Measurements from ENCODE around the gene TMEM184A. TPM values are rescaled to one million over a fixed set of nuclear protein-coding genes. Genes with fewer than 3 reads are reported as not detected.

Gene TMEM184A
- total RNA-seq, 4 donors from 2014 or later, result 0.66 to 2.5 TPM; not detected in 2

DNA sequence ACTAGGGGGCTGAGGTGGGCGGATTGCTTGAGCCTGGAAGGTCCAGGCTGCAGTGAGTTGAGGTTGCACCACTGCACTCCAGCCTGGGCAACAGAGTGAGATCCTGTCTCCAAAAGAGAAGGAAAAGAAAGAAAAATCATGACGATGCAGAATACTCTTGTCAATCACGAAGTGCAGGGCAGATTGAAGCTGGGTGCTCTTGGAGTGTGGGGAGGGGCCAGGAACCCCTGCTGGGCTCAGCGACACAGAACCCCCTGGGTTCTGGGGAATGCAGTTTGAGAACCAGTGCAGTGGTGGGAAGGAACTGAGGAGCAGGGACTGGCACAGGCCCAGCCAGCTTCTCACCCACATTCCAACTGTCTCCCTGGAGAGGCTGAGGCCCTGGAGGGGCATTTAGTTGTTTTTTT, 41.0 kb downstream of the TMEM184A start:
- Histone ChIP-seq H3K4me3 (no peak overlapping the region), H3K36me3 (no peaks in the 10 kb centered on the region), H3K9me3 (peaks cover 0 to 6% (median 0%) of the 10 kb centered on the region in 4 donors), H3K27me3 (peaks cover 0 to 13% of the 10 kb centered on the region in 2 donors), H3K27ac (no peak overlapping the region), H3K4me1 (peaks cover 0 to 11% (median 7%) of the 10 kb centered on the region in 4 donors)
- TF ChIP-seq EP300 (IDR thresholded peaks at IDR 0.05), result no peak
- TF ChIP-seq, protein P1, sequence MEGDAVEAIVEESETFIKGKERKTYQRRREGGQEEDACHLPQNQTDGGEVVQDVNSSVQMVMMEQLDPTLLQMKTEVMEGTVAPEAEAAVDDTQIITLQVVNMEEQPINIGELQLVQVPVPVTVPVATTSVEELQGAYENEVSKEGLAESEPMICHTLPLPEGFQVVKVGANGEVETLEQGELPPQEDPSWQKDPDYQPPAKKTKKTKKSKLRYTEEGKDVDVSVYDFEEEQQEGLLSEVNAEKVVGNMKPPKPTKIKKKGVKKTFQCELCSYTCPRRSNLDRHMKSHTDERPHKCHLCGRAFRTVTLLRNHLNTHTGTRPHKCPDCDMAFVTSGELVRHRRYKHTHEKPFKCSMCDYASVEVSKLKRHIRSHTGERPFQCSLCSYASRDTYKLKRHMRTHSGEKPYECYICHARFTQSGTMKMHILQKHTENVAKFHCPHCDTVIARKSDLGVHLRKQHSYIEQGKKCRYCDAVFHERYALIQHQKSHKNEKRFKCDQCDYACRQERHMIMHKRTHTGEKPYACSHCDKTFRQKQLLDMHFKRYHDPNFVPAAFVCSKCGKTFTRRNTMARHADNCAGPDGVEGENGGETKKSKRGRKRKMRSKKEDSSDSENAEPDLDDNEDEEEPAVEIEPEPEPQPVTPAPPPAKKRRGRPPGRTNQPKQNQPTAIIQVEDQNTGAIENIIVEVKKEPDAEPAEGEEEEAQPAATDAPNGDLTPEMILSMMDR (IDR thresholded peaks at IDR 0.05), result no peak
- TF ChIP-seq POLR2A (IDR thresholded peaks at IDR 0.05), result no peak
- no peak for DNase-seq (ENCODE audit: low spot score in 2 of 2)
- WGBS, 2 donors, result 69 to 71% methylated on average over 4 of the region's 4 CpGs

DNA sequence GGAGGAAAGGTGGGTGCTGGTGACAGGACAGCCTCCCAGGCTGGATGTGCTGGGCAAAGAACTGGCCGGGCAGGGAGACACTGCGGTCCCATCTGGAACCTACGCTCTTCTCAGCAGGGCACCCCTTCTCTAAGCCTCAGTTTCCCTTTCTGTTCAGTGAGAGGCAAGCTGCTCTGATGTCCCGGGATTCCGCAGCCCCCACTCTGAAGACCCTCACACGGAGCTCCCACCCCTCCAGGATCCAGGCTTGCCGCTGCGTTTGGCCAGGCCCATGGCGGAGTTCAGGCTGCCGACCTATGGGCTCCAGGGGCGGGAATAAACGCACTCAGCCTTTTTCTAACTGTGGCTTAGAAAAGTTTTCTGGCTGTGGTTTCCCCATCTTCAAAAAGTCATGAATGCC, 41.6 kb downstream of the TMEM184A start:
- TF ChIP-seq EP300 (IDR thresholded peaks at IDR 0.05) (no peak), POLR2A (IDR thresholded peaks at IDR 0.05) (no peak)
- TF ChIP-seq, protein P1 (IDR thresholded peaks at IDR 0.05), result no peak

DNA sequence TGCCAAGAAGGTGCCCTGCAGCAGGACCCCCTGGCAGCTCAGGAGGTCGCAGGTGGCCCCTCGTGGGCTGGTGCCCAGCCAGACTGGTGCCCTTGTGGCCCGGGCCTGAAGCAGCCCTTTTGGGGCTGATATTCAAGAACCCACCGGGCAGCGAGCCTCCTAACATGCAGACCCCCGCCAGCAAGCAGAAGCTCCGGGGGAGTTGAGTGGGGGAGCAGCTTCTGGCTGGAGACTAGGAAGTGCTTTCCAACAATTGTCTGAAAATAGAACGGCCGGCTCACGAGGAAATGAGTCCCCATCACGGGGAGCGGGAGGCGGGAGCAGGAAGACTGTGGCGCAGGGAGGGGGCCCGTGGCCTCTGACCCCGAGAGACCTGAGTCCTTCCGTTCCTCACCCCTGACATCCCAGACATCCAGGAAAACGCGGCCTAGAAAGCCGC, 42.3 kb downstream of the TMEM184A start:
- peak in 1 of 2 donors; percentile 48 for DNase-seq (ENCODE audit: low spot score in 2 of 2)
- peak overlapping the region in 2 of 4 donors; percentile 20 to 28 for H3K4me3 ChIP-seq
- H3K4me1 ChIP-seq, result peaks cover 0 to 11% (median 7%) of the 10 kb centered on the region in 4 donors
- WGBS, 2 donors, result 15 to 22% methylated on average over 15 to 20 of the region's 20 CpGs
- H3K27ac ChIP-seq, result peak overlapping the region; percentile 70 to 96 (median 82)
- H3K36me3 ChIP-seq, result no peaks in the 10 kb centered on the region
- H3K9me3 ChIP-seq, result no peaks in the 10 kb centered on the region
- H3K27me3 ChIP-seq, result peaks cover 0 to 13% of the 10 kb centered on the region in 2 donors
- no peak for TF ChIP-seq POLR2A (IDR thresholded peaks at IDR 0.05)
- TF ChIP-seq EP300 (IDR thresholded peaks at IDR 0.05), result peak in 1 of 2 donors; percentile 51
- TF ChIP-seq, protein P1 (IDR thresholded peaks at IDR 0.05), result no peak

More for the DNA sequence above, 41.6 kb downstream of the TMEM184A start:
- WGBS, 2 donors, result 76 to 78% methylated on average over 12 of the region's 12 CpGs
- no peaks in the 10 kb centered on the region for H3K36me3 ChIP-seq
- DNase-seq (ENCODE audit: low spot score in 2 of 2), result no peak
- H3K27ac ChIP-seq, result peak overlapping the region in 2 of 4 donors; percentile 89 to 96
- no peak overlapping the region for H3K4me3 ChIP-seq
- H3K9me3 ChIP-seq, result peaks cover 0 to under 1% (median 0%) of the 10 kb centered on the region in 4 donors
- peaks cover 0 to 11% (median 7%) of the 10 kb centered on the region in 4 donors for H3K4me1 ChIP-seq
- H3K27me3 ChIP-seq, result peaks cover 0 to 13% of the 10 kb centered on the region in 2 donors

GRCh38 chr7:1512781-1513656, 43.0 kb downstream of the TMEM184A start:
- H3K27me3 ChIP-seq, result peaks cover 0 to 13% of the 10 kb centered on the region in 2 donors
- peak in 1 of 2 donors; percentile 41 for DNase-seq (ENCODE audit: low spot score in 2 of 2)
- H3K36me3 ChIP-seq, result no peaks in the 10 kb centered on the region
- H3K9me3 ChIP-seq, result no peaks in the 10 kb centered on the region
- peaks cover 0 to 11% (median 7%) of the 10 kb centered on the region in 4 donors for H3K4me1 ChIP-seq
- peak overlapping the region; percentile 70 to 96 (median 82) for H3K27ac ChIP-seq
- peak overlapping the region in 2 of 4 donors; percentile 20 to 28 for H3K4me3 ChIP-seq
- TF ChIP-seq, protein P1 (IDR thresholded peaks at IDR 0.05), result no peak
- TF ChIP-seq EP300 (IDR thresholded peaks at IDR 0.05) (peak in 1 of 2 donors; percentile 46), POLR2A (IDR thresholded peaks at IDR 0.05) (peak in 1 of 2 donors; percentile 4)
- WGBS, 2 donors, result 52 to 54% methylated on average over 33 to 34 of the region's 35 CpGs
